MM.1S (cell line): ENCODE data around the gene TMPRSS3.

Source experiments
- EZH2 ChIP-seq: fragments of 300-600 bp; sonication (generic); optimal IDR thresholded peaks from 2 replicates; pipeline ENCODE3; 2017; ENCODE audit warnings: low read depth, mild to moderate bottlenecking, antibody characterized with exemption, low read length, mixed read lengths
- TF ChIP-seq, protein P1 (sequence below): fragments of 300-600 bp; sonication (generic); IDR thresholded peaks from 2 replicates; pipeline ENCODE4 v1.5.1; 2016; ENCODE audit warnings: antibody characterized with exemption, low read length, mixed read lengths

- TF ChIP-seq, protein P1, sequence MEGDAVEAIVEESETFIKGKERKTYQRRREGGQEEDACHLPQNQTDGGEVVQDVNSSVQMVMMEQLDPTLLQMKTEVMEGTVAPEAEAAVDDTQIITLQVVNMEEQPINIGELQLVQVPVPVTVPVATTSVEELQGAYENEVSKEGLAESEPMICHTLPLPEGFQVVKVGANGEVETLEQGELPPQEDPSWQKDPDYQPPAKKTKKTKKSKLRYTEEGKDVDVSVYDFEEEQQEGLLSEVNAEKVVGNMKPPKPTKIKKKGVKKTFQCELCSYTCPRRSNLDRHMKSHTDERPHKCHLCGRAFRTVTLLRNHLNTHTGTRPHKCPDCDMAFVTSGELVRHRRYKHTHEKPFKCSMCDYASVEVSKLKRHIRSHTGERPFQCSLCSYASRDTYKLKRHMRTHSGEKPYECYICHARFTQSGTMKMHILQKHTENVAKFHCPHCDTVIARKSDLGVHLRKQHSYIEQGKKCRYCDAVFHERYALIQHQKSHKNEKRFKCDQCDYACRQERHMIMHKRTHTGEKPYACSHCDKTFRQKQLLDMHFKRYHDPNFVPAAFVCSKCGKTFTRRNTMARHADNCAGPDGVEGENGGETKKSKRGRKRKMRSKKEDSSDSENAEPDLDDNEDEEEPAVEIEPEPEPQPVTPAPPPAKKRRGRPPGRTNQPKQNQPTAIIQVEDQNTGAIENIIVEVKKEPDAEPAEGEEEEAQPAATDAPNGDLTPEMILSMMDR, result peak; percentile 75
- peak; percentile 42 for TF ChIP-seq EZH2
Observed at GRCh38 chr21:42376338-42376982, 19.4 kb downstream of the TMPRSS3 start.
